Measurements from ENCODE around the gene PAFAH1B2.

PAFAH1B2 gene, protein sequence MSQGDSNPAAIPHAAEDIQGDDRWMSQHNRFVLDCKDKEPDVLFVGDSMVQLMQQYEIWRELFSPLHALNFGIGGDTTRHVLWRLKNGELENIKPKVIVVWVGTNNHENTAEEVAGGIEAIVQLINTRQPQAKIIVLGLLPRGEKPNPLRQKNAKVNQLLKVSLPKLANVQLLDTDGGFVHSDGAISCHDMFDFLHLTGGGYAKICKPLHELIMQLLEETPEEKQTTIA

DNA sequence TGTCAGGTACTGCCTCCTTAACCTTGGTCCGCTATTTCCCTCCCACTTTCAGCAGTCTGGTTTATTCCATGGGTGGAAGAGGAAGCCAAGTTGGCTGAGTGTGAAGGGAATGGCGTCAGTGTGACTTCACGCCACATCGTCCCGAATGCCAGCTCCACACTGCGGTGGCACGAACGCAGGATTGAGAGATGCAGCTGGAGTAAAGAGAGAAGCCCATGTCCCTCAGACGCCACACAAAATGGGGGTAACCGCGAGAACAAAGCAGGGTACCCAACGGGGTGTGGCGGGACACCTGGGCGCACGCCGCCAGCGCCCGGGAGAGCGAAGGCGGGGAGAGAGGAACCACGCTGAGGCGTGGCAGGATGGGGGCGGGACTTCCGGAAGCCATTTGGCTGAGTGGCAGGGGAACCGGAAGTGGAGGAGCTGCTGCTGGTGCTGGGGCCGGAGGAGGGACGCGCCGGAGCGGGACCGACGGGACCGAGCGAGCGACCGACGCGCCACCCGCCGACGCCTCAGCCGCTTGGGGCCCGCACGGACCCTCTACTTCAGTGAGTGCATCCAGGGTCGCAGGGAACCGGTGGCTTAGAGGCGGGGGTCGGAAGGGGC, at the start of gene PAFAH1B2:
Gene PAFAH1B2 (plus strand): TSS at position 417 of the 606 bp plus-strand sequence. CDS start 8,161 bp downstream, outside the sequence.
- peak within 1 kb of the TSS; percentile 94 for H3K4me3 ChIP-seq (ENCODE audit: low read length)
- peak; percentile 95 for DNase-seq (ENCODE audit: low read depth)
- TF ChIP-seq, protein P1, sequence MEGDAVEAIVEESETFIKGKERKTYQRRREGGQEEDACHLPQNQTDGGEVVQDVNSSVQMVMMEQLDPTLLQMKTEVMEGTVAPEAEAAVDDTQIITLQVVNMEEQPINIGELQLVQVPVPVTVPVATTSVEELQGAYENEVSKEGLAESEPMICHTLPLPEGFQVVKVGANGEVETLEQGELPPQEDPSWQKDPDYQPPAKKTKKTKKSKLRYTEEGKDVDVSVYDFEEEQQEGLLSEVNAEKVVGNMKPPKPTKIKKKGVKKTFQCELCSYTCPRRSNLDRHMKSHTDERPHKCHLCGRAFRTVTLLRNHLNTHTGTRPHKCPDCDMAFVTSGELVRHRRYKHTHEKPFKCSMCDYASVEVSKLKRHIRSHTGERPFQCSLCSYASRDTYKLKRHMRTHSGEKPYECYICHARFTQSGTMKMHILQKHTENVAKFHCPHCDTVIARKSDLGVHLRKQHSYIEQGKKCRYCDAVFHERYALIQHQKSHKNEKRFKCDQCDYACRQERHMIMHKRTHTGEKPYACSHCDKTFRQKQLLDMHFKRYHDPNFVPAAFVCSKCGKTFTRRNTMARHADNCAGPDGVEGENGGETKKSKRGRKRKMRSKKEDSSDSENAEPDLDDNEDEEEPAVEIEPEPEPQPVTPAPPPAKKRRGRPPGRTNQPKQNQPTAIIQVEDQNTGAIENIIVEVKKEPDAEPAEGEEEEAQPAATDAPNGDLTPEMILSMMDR (IDR thresholded peaks at IDR 0.05; ENCODE audit: insufficient read depth, low read depth, low read length, missing control alignments), result no peak

DNA sequence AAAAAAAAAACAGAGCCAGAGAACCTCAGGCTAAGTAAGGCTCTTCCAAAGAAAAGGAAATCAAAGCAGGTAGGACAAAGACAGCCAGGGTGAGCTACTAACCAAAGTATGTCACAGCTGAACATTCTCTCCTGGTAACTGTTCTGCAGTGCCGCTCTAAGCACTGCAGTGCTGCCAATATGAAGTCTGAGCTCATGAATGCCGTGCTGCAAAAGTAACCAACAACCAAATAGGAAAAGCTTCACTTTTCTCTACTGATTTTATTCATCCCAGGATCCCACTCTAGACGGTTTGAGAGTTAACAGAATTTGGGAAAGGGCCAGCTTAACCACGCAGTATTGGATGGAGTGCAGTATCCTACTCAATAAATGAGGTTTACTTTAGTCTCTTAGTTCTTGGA, 49.3 kb upstream of the PAFAH1B2 start:
- peak; percentile 58 for DNase-seq (ENCODE audit: low read depth)
- H3K4me3 ChIP-seq (ENCODE audit: low read length), result no peak overlapping the region
- TF ChIP-seq, protein P1 (IDR thresholded peaks at IDR 0.05; ENCODE audit: insufficient read depth, low read depth, low read length, missing control alignments), result no peak

DNA sequence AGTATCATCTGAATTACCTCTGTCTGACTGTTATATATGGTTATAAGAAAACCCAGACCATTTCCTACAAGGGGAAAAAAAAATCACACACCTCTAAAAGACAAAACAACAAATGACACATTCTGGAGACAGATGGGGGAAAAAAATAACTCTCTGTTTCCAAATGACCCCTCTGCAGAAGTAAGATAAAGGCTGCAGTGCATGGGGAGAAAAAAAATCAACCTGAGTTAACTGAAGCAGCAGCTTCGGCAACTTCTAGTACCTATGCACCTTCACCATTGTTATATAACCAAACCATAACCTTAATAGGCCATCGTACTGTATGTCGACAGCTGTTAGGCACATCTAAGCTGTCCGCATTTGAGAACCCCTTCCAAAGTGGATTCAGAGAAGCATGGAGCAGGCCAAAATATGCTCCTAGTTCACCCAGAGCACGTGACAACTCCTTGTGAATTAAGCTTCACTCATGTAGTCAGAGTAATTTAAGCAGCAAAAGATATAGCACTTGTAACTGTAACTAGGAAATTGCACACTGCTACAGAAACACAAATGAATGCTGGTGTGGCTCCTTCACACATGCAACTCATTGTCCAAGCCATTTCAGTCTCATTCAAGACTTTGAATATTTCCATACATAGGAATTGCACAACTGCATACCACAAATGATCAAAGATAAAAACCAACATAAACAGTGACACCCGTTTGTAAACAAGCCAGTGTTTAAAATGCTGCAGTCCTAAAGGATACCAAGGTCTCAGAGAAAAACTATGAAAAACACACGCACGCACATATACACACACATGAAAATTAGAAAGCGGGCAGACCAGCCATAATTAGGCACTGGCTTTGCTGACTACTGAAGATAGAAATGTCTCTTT, 48.6 kb upstream of the PAFAH1B2 start:
- DNase-seq (ENCODE audit: low read depth), result peak; percentile 38
- H3K4me3 ChIP-seq (ENCODE audit: low read length), result no peak overlapping the region
- TF ChIP-seq, protein P1 (IDR thresholded peaks at IDR 0.05; ENCODE audit: insufficient read depth, low read depth, low read length, missing control alignments), result no peak

DNA sequence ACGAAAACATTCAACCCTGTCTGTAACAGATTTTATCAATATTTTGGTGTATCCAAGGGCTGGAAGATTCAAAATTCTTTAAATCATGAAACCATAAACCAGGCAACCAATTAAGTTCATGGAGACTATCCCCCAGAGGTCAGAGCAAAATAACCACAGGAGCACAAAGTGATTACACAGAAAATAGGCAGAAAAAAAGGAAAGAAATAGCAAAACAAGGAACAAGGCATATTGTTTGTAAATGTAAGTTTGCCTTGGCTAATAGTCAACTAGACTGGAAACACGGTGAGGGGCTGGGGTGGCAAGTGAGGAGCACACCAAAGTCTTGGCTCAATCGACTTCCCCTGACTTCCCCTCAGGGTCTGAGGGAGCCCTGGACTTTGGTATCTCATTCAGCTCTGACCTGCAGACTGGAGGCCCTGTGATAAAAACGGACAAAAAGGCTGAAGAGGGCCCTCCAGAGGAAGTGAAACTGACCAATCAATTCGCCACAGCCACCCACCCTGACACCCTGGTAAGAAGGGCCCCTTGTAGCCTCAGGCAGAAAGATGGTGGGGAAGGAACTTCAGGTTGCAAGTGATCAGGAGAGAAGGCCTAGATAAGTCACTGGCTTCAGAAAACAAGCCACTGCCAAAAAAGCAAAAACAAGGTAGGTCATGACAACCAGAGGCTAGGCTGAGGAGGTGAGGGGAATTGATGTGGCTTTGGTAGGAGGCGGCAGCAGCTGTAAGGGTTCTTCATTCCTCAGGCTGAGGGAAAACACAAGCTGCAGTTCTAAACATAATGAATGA, 47.7 kb upstream of the PAFAH1B2 start:
- H3K4me3 ChIP-seq (ENCODE audit: low read length), result peak overlapping the region; percentile 80
- DNase-seq (ENCODE audit: low read depth), result no peak

DNA sequence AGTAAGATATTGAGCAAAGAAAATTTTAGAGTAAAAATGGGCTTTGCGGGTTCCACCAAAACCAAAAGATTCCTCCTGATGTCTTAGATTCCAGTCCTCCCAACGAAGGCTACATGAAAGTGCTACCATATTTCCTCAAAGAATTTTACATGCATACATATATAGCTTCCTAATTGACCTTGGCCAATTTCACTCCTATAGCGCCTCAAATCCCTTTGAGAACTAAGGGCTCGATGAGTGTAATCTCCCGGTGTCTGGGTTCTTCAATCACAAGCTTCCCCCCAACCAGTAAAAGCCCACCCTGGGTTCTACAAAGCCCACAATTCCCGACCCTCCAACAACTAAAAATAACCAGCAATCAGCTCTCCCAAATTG, 47.1 kb upstream of the PAFAH1B2 start:
- TF ChIP-seq, protein P1 (IDR thresholded peaks at IDR 0.05; ENCODE audit: insufficient read depth, low read depth, low read length, missing control alignments), result no peak
- DNase-seq (ENCODE audit: low read depth), result no peak
- H3K4me3 ChIP-seq (ENCODE audit: low read length), result peak overlapping the region; percentile 80

More for the DNA sequence above, 47.7 kb upstream of the PAFAH1B2 start:
- TF ChIP-seq, protein P1 (IDR thresholded peaks at IDR 0.05; ENCODE audit: insufficient read depth, low read depth, low read length, missing control alignments), result no peak

All from epithelial cell of esophagus (primary cell).